ENCODE results near the gene ENPP7. TPM values are rescaled to one million over a fixed set of nuclear protein-coding genes. Genes with fewer than 3 reads are reported as not detected.
A peak's percentile ranks its signal among the peaks of the same experiment; 100 is the strongest.

Gene ENPP7
- polyA plus RNA-seq, 1 donor (not counting 4 experiments of a cell fraction or from before 2014, with no cell fraction given): not detected

GRCh38 chr17:79776376-79777119 is 45.8 kb downstream of the ENPP7 start:
- Histone ChIP-seq H3K4me2 (ENCODE audit: control insufficient read depth, extremely low read depth, insufficient read depth, low read depth, low read length) (no peak overlapping the region), H3K27ac (ENCODE audit: control insufficient read depth, insufficient read depth, low read length) (no peak overlapping the region)
- DNase-seq (ENCODE audit: low read depth, low spot score): no peak

GRCh38 chr17:79777120-79777893 is 46.6 kb downstream of the ENPP7 start:
- no peaks in the 10 kb centered on the region for H3K79me2 ChIP-seq (ENCODE audit: control insufficient read depth, insufficient read depth, low read length)
- no peaks in the 10 kb centered on the region for H4K20me1 ChIP-seq (ENCODE audit: control insufficient read depth, extremely low read depth, insufficient read depth, low read length)
- peaks cover 36% of the 10 kb centered on the region for H3K27me3 ChIP-seq (ENCODE audit: control insufficient read depth, extremely low read depth, insufficient read depth, low read length)
- peak overlapping the region; percentile 70 for H3K4me2 ChIP-seq (ENCODE audit: control insufficient read depth, extremely low read depth, insufficient read depth, low read depth, low read length)
- peak overlapping the region; percentile 54 for H3K9ac ChIP-seq (ENCODE audit: control insufficient read depth, extremely low read depth, insufficient read depth, low read length)
- peaks cover 13% of the 10 kb centered on the region for H3K4me1 ChIP-seq (ENCODE audit: control insufficient read depth, extremely low read depth, insufficient read depth, low read length)
- H3K27ac ChIP-seq (ENCODE audit: control insufficient read depth, insufficient read depth, low read length): no peak overlapping the region
- no peaks in the 10 kb centered on the region for H3K9me1 ChIP-seq (ENCODE audit: control insufficient read depth, extremely low read depth, insufficient read depth, low read length)
- DNase-seq (ENCODE audit: low read depth, low spot score) (no peak), FAIRE-seq (no peak)
- peak overlapping the region; percentile 46 to 59 (median 59) for H3K4me3 ChIP-seq (ENCODE audit: control insufficient read depth in 2 of 3, extremely low read depth in 1 of 3, insufficient read depth in 2 of 3, low read depth in 1 of 3, low read length in 3 of 3)
- peak overlapping the region; percentile 6 for H2AFZ ChIP-seq (ENCODE audit: control insufficient read depth, low read length)
- TF ChIP-seq CTCF (optimal IDR thresholded peaks at IDR 0.05 in 1 of 3, IDR thresholded peaks at IDR 0.05 in 1 of 3, conservative IDR thresholded peaks at IDR 0.05 in 1 of 3; ENCODE audit: extremely low read depth in 1 of 3, insufficient read depth in 2 of 3, low read length in 3 of 3) (peak in 1 of 3 experiments; percentile 50), EZH2 (IDR thresholded peaks at IDR 0.05; ENCODE audit: low read length) (no peak)
- no peaks in the 10 kb centered on the region for H3K36me3 ChIP-seq (ENCODE audit: control insufficient read depth in 2 of 2, extremely low read depth in 1 of 2, insufficient read depth in 2 of 2, low read length in 2 of 2)
- H3K9me3 ChIP-seq (ENCODE audit: control insufficient read depth, low read depth, low read length): no peaks in the 10 kb centered on the region
- dilution Hi-C loops (cut with MboI; ENCODE audit: extremely low pct_ligation_motif_present, low sequenced_read_pairs): no loop called here

More at GRCh38 chr17:79776376-79777119, 45.8 kb downstream of the ENPP7 start:
- Histone ChIP-seq H3K27me3 (ENCODE audit: control insufficient read depth, extremely low read depth, insufficient read depth, low read length) (peaks cover 36% of the 10 kb centered on the region), H4K20me1 (ENCODE audit: control insufficient read depth, extremely low read depth, insufficient read depth, low read length) (no peaks in the 10 kb centered on the region), H3K79me2 (ENCODE audit: control insufficient read depth, insufficient read depth, low read length) (no peaks in the 10 kb centered on the region), H3K36me3 (ENCODE audit: control insufficient read depth in 2 of 2, extremely low read depth in 1 of 2, insufficient read depth in 2 of 2, low read length in 2 of 2) (no peaks in the 10 kb centered on the region), H3K9me3 (ENCODE audit: control insufficient read depth, low read depth, low read length) (no peaks in the 10 kb centered on the region), H2AFZ (ENCODE audit: control insufficient read depth, low read length) (no peak overlapping the region), H3K4me1 (ENCODE audit: control insufficient read depth, extremely low read depth, insufficient read depth, low read length) (peaks cover 13% of the 10 kb centered on the region), H3K4me3 (ENCODE audit: control insufficient read depth in 2 of 3, extremely low read depth in 1 of 3, insufficient read depth in 2 of 3, low read depth in 1 of 3, low read length in 3 of 3) (no peak overlapping the region), H3K9me1 (ENCODE audit: control insufficient read depth, extremely low read depth, insufficient read depth, low read length) (no peaks in the 10 kb centered on the region), H3K9ac (ENCODE audit: control insufficient read depth, extremely low read depth, insufficient read depth, low read length) (no peak overlapping the region)
- TF ChIP-seq EZH2 (IDR thresholded peaks at IDR 0.05; ENCODE audit: low read length): no peak
- TF ChIP-seq CTCF (optimal IDR thresholded peaks at IDR 0.05 in 1 of 3, IDR thresholded peaks at IDR 0.05 in 1 of 3, conservative IDR thresholded peaks at IDR 0.05 in 1 of 3; ENCODE audit: extremely low read depth in 1 of 3, insufficient read depth in 2 of 3, low read length in 3 of 3): no peak
- dilution Hi-C loops (cut with MboI; ENCODE audit: extremely low pct_ligation_motif_present, low sequenced_read_pairs): no loop called here
- no peak for FAIRE-seq
